OCI-M1 (cell line): ENCODE measurements around the gene BFSP2.

Experiments
- DNase-seq: peaks from one replicate; lab custom pipeline; 2025; lab: John Stamatoyannopoulos, UW

Gene BFSP2

GRCh38 chr3:133419151-133419909 lies 19.5 kb downstream of the BFSP2 start:
- no peak for DNase-seq

- DNase-seq = no peak
Measured at GRCh38 chr3:133424937-133425869, 25.3 kb downstream of the BFSP2 start.

GRCh38 chr3:133425898-133426297 lies 26.0 kb downstream of the BFSP2 start:
- DNase-seq = no peak

GRCh38 chr3:133426721-133427120 lies 26.9 kb downstream of the BFSP2 start:
- DNase-seq = no peak

- DNase-seq = no peak
Measured at GRCh38 chr3:133428552-133428951, 28.7 kb downstream of the BFSP2 start.

- no peak for DNase-seq
Measured at GRCh38 chr3:133429063-133429462, 29.2 kb downstream of the BFSP2 start.

- no peak for DNase-seq
Measured at GRCh38 chr3:133439563-133439962, 39.7 kb downstream of the BFSP2 start.

GRCh38 chr3:133440652-133441051 lies 40.8 kb downstream of the BFSP2 start:
- no peak for DNase-seq

GRCh38 chr3:133441867-133442270 lies 42.0 kb downstream of the BFSP2 start:
- DNase-seq = peak; percentile 78

- no peak for DNase-seq
Measured at GRCh38 chr3:133442518-133442917, 42.7 kb downstream of the BFSP2 start.

GRCh38 chr3:133443649-133444422 lies 44.0 kb downstream of the BFSP2 start:
- peak; percentile 41 for DNase-seq

- DNase-seq = no peak
Measured at GRCh38 chr3:133444423-133444774, 44.5 kb downstream of the BFSP2 start.

- no peak for DNase-seq
Measured at GRCh38 chr3:133445108-133445507, 45.3 kb downstream of the BFSP2 start.

GRCh38 chr3:133447750-133448477 lies 48.1 kb downstream of the BFSP2 start:
- DNase-seq = no peak

GRCh38 chr3:133448478-133449122 lies 48.7 kb downstream of the BFSP2 start:
- DNase-seq = peak; percentile 41

- no peak for DNase-seq
Measured at GRCh38 chr3:133451309-133451708, 51.5 kb downstream of the BFSP2 start.

- DNase-seq = no peak
Measured at GRCh38 chr3:133452641-133453319, 52.9 kb downstream of the BFSP2 start.

GRCh38 chr3:133453383-133453782 lies 53.5 kb downstream of the BFSP2 start:
- no peak for DNase-seq

GRCh38 chr3:133455281-133455680 lies 55.4 kb downstream of the BFSP2 start:
- DNase-seq = no peak

GRCh38 chr3:133455960-133456359 lies 56.1 kb downstream of the BFSP2 start:
- peak; percentile 97 for DNase-seq

GRCh38 chr3:133457025-133457424 lies 57.2 kb downstream of the BFSP2 start:
- DNase-seq = no peak
